ENCODE results near the gene HRCT1.

HRCT1 gene

DNA sequence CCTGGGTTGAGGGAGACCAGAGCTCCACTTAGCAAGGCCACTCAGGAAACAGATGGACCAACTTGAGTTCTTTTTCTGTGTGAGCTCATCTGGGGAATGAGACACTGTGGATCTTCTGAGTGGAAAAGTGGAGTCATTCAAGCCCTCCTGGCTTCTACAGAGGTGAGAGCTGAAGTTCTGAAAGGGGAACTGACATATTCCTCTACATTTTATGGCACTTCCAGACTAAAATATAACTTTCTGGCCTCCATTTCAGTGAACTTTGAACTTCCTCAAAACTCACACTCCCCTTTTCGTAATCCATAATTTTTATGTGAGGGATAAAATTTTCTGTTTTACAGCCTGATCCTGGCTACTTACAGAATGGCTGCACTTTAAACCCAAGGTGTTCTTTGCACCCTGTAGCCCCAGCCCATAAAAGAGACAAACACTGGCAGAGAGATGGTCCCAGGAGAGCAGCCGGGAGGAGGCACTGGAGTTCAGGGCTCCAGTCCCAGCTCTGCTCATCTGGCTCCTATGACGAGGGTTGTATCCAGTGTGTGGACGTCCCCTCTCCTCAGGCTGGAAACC lies 14.1 kb downstream of the HRCT1 start:
- 88% methylated on average over 3 of the region's 4 CpGs for WGBS
- H3K9me3 ChIP-seq (ENCODE audit: control insufficient read depth, low read length): no peaks in the 10 kb centered on the region
- H4K91ac ChIP-seq (ENCODE audit: low read length): no peak overlapping the region
- no peak overlapping the region for H2AFZ ChIP-seq (ENCODE audit: low read depth, low read length)
- H3K4me2 ChIP-seq (ENCODE audit: low read length, poor library complexity, severe bottlenecking): no peak overlapping the region
- peak overlapping the region; percentile 67 for H2AK5ac ChIP-seq (ENCODE audit: low read length, severe bottlenecking)
- no peak overlapping the region for H3K4me3 ChIP-seq (ENCODE audit: insufficient read depth in 1 of 2, low read depth in 1 of 2, low read length in 2 of 2)
- H3K9ac ChIP-seq (ENCODE audit: low read length): peak overlapping the region; percentile 7
- no peak overlapping the region for H2BK5ac ChIP-seq (ENCODE audit: low read depth, low read length, poor library complexity, severe bottlenecking)
- no peak overlapping the region for H3K27ac ChIP-seq (ENCODE audit: low read length, poor library complexity, severe bottlenecking)
- no peak overlapping the region for H2BK15ac ChIP-seq (ENCODE audit: low read depth, poor library complexity, severe bottlenecking)
- H4K8ac ChIP-seq (ENCODE audit: low read length): no peak overlapping the region
- H3K23ac ChIP-seq (ENCODE audit: low read length in 2 of 2): no peak overlapping the region
- H3K36me3 ChIP-seq (ENCODE audit: control insufficient read depth in 1 of 2, insufficient read depth in 2 of 2, low read depth in 1 of 2, low read length in 2 of 2): no peaks in the 10 kb centered on the region
- no peak overlapping the region for H2BK12ac ChIP-seq (ENCODE audit: low read length in 2 of 2)
- H3K27me3 ChIP-seq (ENCODE audit: control insufficient read depth in 1 of 2, insufficient read depth in 1 of 2, low read length in 2 of 2): no peaks in the 10 kb centered on the region
- H3K79me1 ChIP-seq (replicated peaks; ENCODE audit: low read length, poor library complexity, severe bottlenecking): no peaks in the 10 kb centered on the region
- H3K4ac ChIP-seq (ENCODE audit: low read depth in 1 of 2, low read length in 2 of 2): no peak overlapping the region
- peaks cover 8% of the 10 kb centered on the region for H3K4me1 ChIP-seq (ENCODE audit: control insufficient read depth, insufficient read depth, low read depth, low read length)
- no peak overlapping the region for H2BK120ac ChIP-seq (ENCODE audit: low read depth, low read length)
- H3K14ac ChIP-seq (ENCODE audit: low read length in 2 of 2): no peak overlapping the region
- peak; percentile 48 for DNase-seq
- no peak overlapping the region for H3K18ac ChIP-seq (ENCODE audit: low read depth in 1 of 2, low read length in 2 of 2)

DNA sequence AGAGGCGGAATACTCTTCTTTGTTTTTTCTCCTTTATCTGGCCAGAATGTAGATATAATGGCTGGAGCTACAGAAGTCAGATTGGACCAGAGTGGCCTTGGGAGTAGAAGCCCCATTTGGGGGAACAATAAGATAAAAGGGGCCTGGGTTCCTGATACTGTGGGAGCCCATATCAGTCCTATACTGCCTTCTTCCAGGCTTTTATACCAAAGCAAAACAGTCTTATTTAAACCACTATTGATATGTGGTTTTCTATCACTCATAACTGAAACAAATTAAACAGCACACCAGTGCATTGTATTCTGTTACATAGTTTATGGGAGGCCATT lies 17.6 kb downstream of the HRCT1 start:
- Histone ChIP-seq H3K14ac (ENCODE audit: low read length in 2 of 2) (no peak overlapping the region), H3K4me1 (ENCODE audit: control insufficient read depth, insufficient read depth, low read depth, low read length) (peaks cover 6% of the 10 kb centered on the region), H2BK12ac (ENCODE audit: low read length in 2 of 2) (no peak overlapping the region), H3K9ac (ENCODE audit: low read length) (peak overlapping the region; percentile 88), H3K18ac (ENCODE audit: low read depth in 1 of 2, low read length in 2 of 2) (no peak overlapping the region), H3K9me3 (ENCODE audit: control insufficient read depth, low read length) (no peaks in the 10 kb centered on the region), H2BK15ac (ENCODE audit: low read depth, poor library complexity, severe bottlenecking) (no peak overlapping the region), H4K8ac (ENCODE audit: low read length) (no peak overlapping the region), H2AK5ac (ENCODE audit: low read length, severe bottlenecking) (peak overlapping the region; percentile 98), H2AFZ (ENCODE audit: low read depth, low read length) (no peak overlapping the region), H3K36me3 (ENCODE audit: control insufficient read depth in 1 of 2, insufficient read depth in 2 of 2, low read depth in 1 of 2, low read length in 2 of 2) (no peaks in the 10 kb centered on the region), H3K79me1 (replicated peaks; ENCODE audit: low read length, poor library complexity, severe bottlenecking) (no peaks in the 10 kb centered on the region), H3K27me3 (ENCODE audit: control insufficient read depth in 1 of 2, insufficient read depth in 1 of 2, low read length in 2 of 2) (no peaks in the 10 kb centered on the region), H4K91ac (ENCODE audit: low read length) (no peak overlapping the region), H2BK120ac (ENCODE audit: low read depth, low read length) (no peak overlapping the region), H3K27ac (ENCODE audit: low read length, poor library complexity, severe bottlenecking) (peak overlapping the region; percentile 98), H3K4me2 (ENCODE audit: low read length, poor library complexity, severe bottlenecking) (peak overlapping the region; percentile 45), H3K4me3 (ENCODE audit: insufficient read depth in 1 of 2, low read depth in 1 of 2, low read length in 2 of 2) (peak overlapping the region in 1 of 2 experiments; percentile 40), H2BK5ac (ENCODE audit: low read depth, low read length, poor library complexity, severe bottlenecking) (peak overlapping the region; percentile 99), H3K4ac (ENCODE audit: low read depth in 1 of 2, low read length in 2 of 2) (peak overlapping the region in 1 of 2 experiments; percentile 49), H3K23ac (ENCODE audit: low read length in 2 of 2) (no peak overlapping the region)
- 89% methylated on average over 1 of the region's 1 CpG for WGBS
- no peak for DNase-seq

GRCh38 chr9:35923927-35924763 lies 18.1 kb downstream of the HRCT1 start:
- H3K4me3 ChIP-seq (ENCODE audit: insufficient read depth in 1 of 2, low read depth in 1 of 2, low read length in 2 of 2): peak overlapping the region in 1 of 2 experiments; percentile 40
- H4K8ac ChIP-seq (ENCODE audit: low read length): peak overlapping the region; percentile 61
- no peak overlapping the region for H3K23ac ChIP-seq (ENCODE audit: low read length in 2 of 2)
- H3K18ac ChIP-seq (ENCODE audit: low read depth in 1 of 2, low read length in 2 of 2): peak overlapping the region in 1 of 2 experiments; percentile 5
- no peaks in the 10 kb centered on the region for H3K9me3 ChIP-seq (ENCODE audit: control insufficient read depth, low read length)
- no peak overlapping the region for H3K4ac ChIP-seq (ENCODE audit: low read depth in 1 of 2, low read length in 2 of 2)
- H2BK12ac ChIP-seq (ENCODE audit: low read length in 2 of 2): no peak overlapping the region
- H2BK15ac ChIP-seq (ENCODE audit: low read depth, poor library complexity, severe bottlenecking): no peak overlapping the region
- no peak overlapping the region for H3K14ac ChIP-seq (ENCODE audit: low read length in 2 of 2)
- no peak overlapping the region for H2AFZ ChIP-seq (ENCODE audit: low read depth, low read length)
- no peaks in the 10 kb centered on the region for H3K36me3 ChIP-seq (ENCODE audit: control insufficient read depth in 1 of 2, insufficient read depth in 2 of 2, low read depth in 1 of 2, low read length in 2 of 2)
- H3K27me3 ChIP-seq (ENCODE audit: control insufficient read depth in 1 of 2, insufficient read depth in 1 of 2, low read length in 2 of 2): no peaks in the 10 kb centered on the region
- H3K4me2 ChIP-seq (ENCODE audit: low read length, poor library complexity, severe bottlenecking): peak overlapping the region; percentile 45
- peak overlapping the region; percentile 99 for H2BK5ac ChIP-seq (ENCODE audit: low read depth, low read length, poor library complexity, severe bottlenecking)
- no peak overlapping the region for H2BK120ac ChIP-seq (ENCODE audit: low read depth, low read length)
- H3K4me1 ChIP-seq (ENCODE audit: control insufficient read depth, insufficient read depth, low read depth, low read length): peaks cover 6% of the 10 kb centered on the region
- DNase-seq: peak; percentile 87
- 66% methylated on average over 8 of the region's 9 CpGs for WGBS
- no peaks in the 10 kb centered on the region for H3K79me1 ChIP-seq (replicated peaks; ENCODE audit: low read length, poor library complexity, severe bottlenecking)
- H3K9ac ChIP-seq (ENCODE audit: low read length): peak overlapping the region; percentile 88
- H2AK5ac ChIP-seq (ENCODE audit: low read length, severe bottlenecking): peak overlapping the region; percentile 78
- no peak overlapping the region for H4K91ac ChIP-seq (ENCODE audit: low read length)
- peak overlapping the region; percentile 98 for H3K27ac ChIP-seq (ENCODE audit: low read length, poor library complexity, severe bottlenecking)

GRCh38 chr9:35928591-35929452 lies 22.8 kb downstream of the HRCT1 start:
- Histone ChIP-seq H2BK15ac (ENCODE audit: low read depth, poor library complexity, severe bottlenecking) (no peak overlapping the region), H3K36me3 (ENCODE audit: control insufficient read depth in 1 of 2, insufficient read depth in 2 of 2, low read depth in 1 of 2, low read length in 2 of 2) (no peaks in the 10 kb centered on the region), H2BK12ac (ENCODE audit: low read length in 2 of 2) (no peak overlapping the region), H3K79me1 (replicated peaks; ENCODE audit: low read length, poor library complexity, severe bottlenecking) (no peaks in the 10 kb centered on the region), H3K4ac (ENCODE audit: low read depth in 1 of 2, low read length in 2 of 2) (no peak overlapping the region), H3K18ac (ENCODE audit: low read depth in 1 of 2, low read length in 2 of 2) (no peak overlapping the region), H3K23ac (ENCODE audit: low read length in 2 of 2) (no peak overlapping the region), H3K4me3 (ENCODE audit: insufficient read depth in 1 of 2, low read depth in 1 of 2, low read length in 2 of 2) (no peak overlapping the region), H3K9ac (ENCODE audit: low read length) (no peak overlapping the region), H3K4me1 (ENCODE audit: control insufficient read depth, insufficient read depth, low read depth, low read length) (peaks cover 6% of the 10 kb centered on the region), H4K91ac (ENCODE audit: low read length) (no peak overlapping the region), H2AFZ (ENCODE audit: low read depth, low read length) (no peak overlapping the region), H2BK5ac (ENCODE audit: low read depth, low read length, poor library complexity, severe bottlenecking) (no peak overlapping the region), H3K4me2 (ENCODE audit: low read length, poor library complexity, severe bottlenecking) (no peak overlapping the region), H3K27ac (ENCODE audit: low read length, poor library complexity, severe bottlenecking) (no peak overlapping the region), H2AK5ac (ENCODE audit: low read length, severe bottlenecking) (no peak overlapping the region), H2BK120ac (ENCODE audit: low read depth, low read length) (no peak overlapping the region), H3K27me3 (ENCODE audit: control insufficient read depth in 1 of 2, insufficient read depth in 1 of 2, low read length in 2 of 2) (no peaks in the 10 kb centered on the region), H4K8ac (ENCODE audit: low read length) (no peak overlapping the region), H3K14ac (ENCODE audit: low read length in 2 of 2) (no peak overlapping the region), H3K9me3 (ENCODE audit: control insufficient read depth, low read length) (no peaks in the 10 kb centered on the region)
- DNase-seq: no peak
- 91% methylated on average over 7 of the region's 9 CpGs for WGBS
